ENCODE data around the gene CATSPER2.
"Not testable (repeated sequence)": the region's sequence is repeated elsewhere in the genome, so short reads cannot be mapped to it uniquely, and the experiment has no call there.

GRCh38 chr15:43602233-43602632, 46.4 kb downstream of the CATSPER2 start:
- TF ChIP-seq CTCF (IDR thresholded peaks at IDR 0.05); RCOR1 (IDR thresholded peaks at IDR 0.05; ENCODE audit: low read depth, low read length); ZSCAN20 (CRISPR knock-in tag; IDR thresholded peaks at IDR 0.05); JUN (IDR thresholded peaks at IDR 0.05); NFE2L2 (conservative IDR thresholded peaks at IDR 0.05; ENCODE audit: low read length); RFX5 (IDR thresholded peaks at IDR 0.05); CHD2 (IDR thresholded peaks at IDR 0.05; ENCODE audit: low read length, partially characterized antibody); MAX (IDR thresholded peaks at IDR 0.05); CEBPB (IDR thresholded peaks at IDR 0.05); POLR2A (IDR thresholded peaks at IDR 0.05; ENCODE audit: low read length); RNF2 (IDR thresholded peaks at IDR 0.05; ENCODE audit: borderline replicate concordance, low read depth); PHF8 (IDR thresholded peaks at IDR 0.05; ENCODE audit: borderline replicate concordance, low read depth): not testable (repeated sequence)

All from A549 (cell line).